ENCODE data around the gene PACSIN1. TPM values are rescaled to one million over a fixed set of nuclear protein-coding genes. Genes with fewer than 3 reads are reported as not detected.

Gene PACSIN1
- total RNA-seq, 4 donors from 2014 or later, result 0.08 to 0.42 (median 0.10) TPM; not detected in 1

- intact Hi-C loops (cut with DNase I; ENCODE audit: low total_unique reads), result loop anchor here (10.0 kb wide), 1 partner anchor 68 kb away; no protein-coding TSS in a partner anchor
- TF ChIP-seq, protein P1, sequence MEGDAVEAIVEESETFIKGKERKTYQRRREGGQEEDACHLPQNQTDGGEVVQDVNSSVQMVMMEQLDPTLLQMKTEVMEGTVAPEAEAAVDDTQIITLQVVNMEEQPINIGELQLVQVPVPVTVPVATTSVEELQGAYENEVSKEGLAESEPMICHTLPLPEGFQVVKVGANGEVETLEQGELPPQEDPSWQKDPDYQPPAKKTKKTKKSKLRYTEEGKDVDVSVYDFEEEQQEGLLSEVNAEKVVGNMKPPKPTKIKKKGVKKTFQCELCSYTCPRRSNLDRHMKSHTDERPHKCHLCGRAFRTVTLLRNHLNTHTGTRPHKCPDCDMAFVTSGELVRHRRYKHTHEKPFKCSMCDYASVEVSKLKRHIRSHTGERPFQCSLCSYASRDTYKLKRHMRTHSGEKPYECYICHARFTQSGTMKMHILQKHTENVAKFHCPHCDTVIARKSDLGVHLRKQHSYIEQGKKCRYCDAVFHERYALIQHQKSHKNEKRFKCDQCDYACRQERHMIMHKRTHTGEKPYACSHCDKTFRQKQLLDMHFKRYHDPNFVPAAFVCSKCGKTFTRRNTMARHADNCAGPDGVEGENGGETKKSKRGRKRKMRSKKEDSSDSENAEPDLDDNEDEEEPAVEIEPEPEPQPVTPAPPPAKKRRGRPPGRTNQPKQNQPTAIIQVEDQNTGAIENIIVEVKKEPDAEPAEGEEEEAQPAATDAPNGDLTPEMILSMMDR (IDR thresholded peaks at IDR 0.05), result no peak
- no peak for TF ChIP-seq POLR2A (IDR thresholded peaks at IDR 0.05)
- H3K4me3 ChIP-seq (ENCODE audit: low read depth, poor library complexity, severe bottlenecking), result no peak overlapping the region
- WGBS, 2 donors, result 49 to 78% methylated on average over 3 of the region's 3 CpGs
- DNase-seq (ENCODE audit: low spot score in 2 of 2), result no peak
Observed at GRCh38 chr6:34536251-34536958, 70.5 kb downstream of the PACSIN1 start.

GRCh38 chr6:34536959-34537848 lies 71.3 kb downstream of the PACSIN1 start:
- DNase-seq (ENCODE audit: low spot score in 2 of 2), result no peak
- H3K4me3 ChIP-seq (ENCODE audit: low read depth, poor library complexity, severe bottlenecking), result no peak overlapping the region
- WGBS, 2 donors, result 87 to 93% methylated on average over 15 of the region's 15 CpGs
- intact Hi-C loops (cut with DNase I; ENCODE audit: low total_unique reads), result loop anchor here (10.0 kb wide), 1 partner anchor 68 kb away; no protein-coding TSS in a partner anchor
- no peak for TF ChIP-seq POLR2A (IDR thresholded peaks at IDR 0.05)
- TF ChIP-seq, protein P1 (IDR thresholded peaks at IDR 0.05), result no peak

DNA sequence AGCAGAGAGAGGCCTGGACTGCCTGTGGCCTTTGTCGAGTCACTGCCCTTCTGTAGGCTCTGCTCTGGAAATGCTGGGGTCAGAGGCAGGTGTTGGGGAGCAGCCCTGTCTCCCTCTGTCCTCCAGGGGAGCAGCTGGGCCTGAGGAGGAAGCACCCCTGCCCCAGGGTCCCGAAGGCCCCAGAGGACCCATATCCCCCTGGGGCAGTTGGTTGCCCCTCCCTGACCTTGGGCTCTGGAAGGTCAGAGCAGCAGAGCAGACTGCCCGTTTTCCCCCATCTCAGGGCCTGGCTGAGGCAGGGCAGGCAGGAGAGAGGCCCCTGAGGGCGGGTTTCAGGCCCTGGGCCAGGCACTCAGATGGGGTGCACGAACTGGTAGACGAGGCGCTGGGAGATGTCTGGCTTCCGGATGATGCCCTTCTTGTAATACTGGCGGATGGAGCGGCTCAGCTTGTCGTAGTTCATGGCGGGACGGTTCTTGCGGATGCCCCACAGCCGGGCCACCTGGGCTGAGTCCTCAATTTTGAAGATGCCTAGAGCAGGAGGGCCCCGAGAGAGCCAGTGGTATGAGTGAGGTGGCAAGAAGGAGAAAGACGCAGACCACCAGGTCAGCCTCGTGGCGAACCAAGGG lies 72.2 kb downstream of the PACSIN1 start:
- H3K4me3 ChIP-seq (ENCODE audit: low read depth, poor library complexity, severe bottlenecking), result no peak overlapping the region
- intact Hi-C loops (cut with DNase I; ENCODE audit: low total_unique reads), result loop anchor here (10.0 kb wide), 1 partner anchor 67 kb away; no protein-coding TSS in a partner anchor
- TF ChIP-seq, protein P1 (IDR thresholded peaks at IDR 0.05), result no peak
- TF ChIP-seq POLR2A (IDR thresholded peaks at IDR 0.05), result no peak
- DNase-seq (ENCODE audit: low spot score in 2 of 2), result no peak
- WGBS, 2 donors, result 86 to 92% methylated on average over 17 to 19 of the region's 19 CpGs

GRCh38 chr6:34538581-34538980 lies 72.7 kb downstream of the PACSIN1 start:
- 74 to 81% methylated on average over 6 of the region's 6 CpGs for WGBS, 2 donors
- intact Hi-C loops (cut with DNase I; ENCODE audit: low total_unique reads), result loop anchor here (10.0 kb wide), 1 partner anchor 66 kb away; no protein-coding TSS in a partner anchor
- no peak for DNase-seq (ENCODE audit: low spot score in 2 of 2)
- H3K4me3 ChIP-seq (ENCODE audit: low read depth, poor library complexity, severe bottlenecking), result no peak overlapping the region
- TF ChIP-seq, protein P1 (IDR thresholded peaks at IDR 0.05), result no peak
- TF ChIP-seq POLR2A (IDR thresholded peaks at IDR 0.05), result no peak

- no peak for DNase-seq (ENCODE audit: low spot score in 2 of 2)
- WGBS, 2 donors, result 76 to 79% methylated on average over 14 of the region's 14 CpGs
Observed at GRCh38 chr6:34539181-34539580, 73.3 kb downstream of the PACSIN1 start.

More at GRCh38 chr6:34539181-34539580, 73.3 kb downstream of the PACSIN1 start:
- intact Hi-C loops (cut with DNase I; ENCODE audit: low total_unique reads), result loop anchor here (10.0 kb wide), 1 partner anchor 66 kb away; no protein-coding TSS in a partner anchor
- TF ChIP-seq, protein P1 (IDR thresholded peaks at IDR 0.05), result no peak
- no peak for TF ChIP-seq POLR2A (IDR thresholded peaks at IDR 0.05)
- no peak overlapping the region for H3K4me3 ChIP-seq (ENCODE audit: low read depth, poor library complexity, severe bottlenecking)
